Fibroblast of lung (primary cell): ENCODE results near the gene SLC1A4.

Experiments used
- EZH2 ChIP-seq: IDR thresholded peaks from 2 replicates; pipeline ENCODE4 v1.5.1; 2012; ENCODE audit warnings: low read length, control low read depth, mild to moderate bottlenecking; ENCODE audit errors: missing control alignments
- TF ChIP-seq, protein P1 (sequence below), 2 donors: IDR thresholded peaks in 1 of 2; conservative IDR thresholded peaks in 1 of 2; 1 replicate in 1 of 2; 2 replicates in 1 of 2; pipeline ENCODE4 v1.5.1; 2011 to 2012; ENCODE audit warnings: low read length in 2 of 2, control low read depth in 1 of 2, inconsistent platforms in 1 of 2, low read depth in 1 of 2, mild to moderate bottlenecking in 1 of 2

DNA sequence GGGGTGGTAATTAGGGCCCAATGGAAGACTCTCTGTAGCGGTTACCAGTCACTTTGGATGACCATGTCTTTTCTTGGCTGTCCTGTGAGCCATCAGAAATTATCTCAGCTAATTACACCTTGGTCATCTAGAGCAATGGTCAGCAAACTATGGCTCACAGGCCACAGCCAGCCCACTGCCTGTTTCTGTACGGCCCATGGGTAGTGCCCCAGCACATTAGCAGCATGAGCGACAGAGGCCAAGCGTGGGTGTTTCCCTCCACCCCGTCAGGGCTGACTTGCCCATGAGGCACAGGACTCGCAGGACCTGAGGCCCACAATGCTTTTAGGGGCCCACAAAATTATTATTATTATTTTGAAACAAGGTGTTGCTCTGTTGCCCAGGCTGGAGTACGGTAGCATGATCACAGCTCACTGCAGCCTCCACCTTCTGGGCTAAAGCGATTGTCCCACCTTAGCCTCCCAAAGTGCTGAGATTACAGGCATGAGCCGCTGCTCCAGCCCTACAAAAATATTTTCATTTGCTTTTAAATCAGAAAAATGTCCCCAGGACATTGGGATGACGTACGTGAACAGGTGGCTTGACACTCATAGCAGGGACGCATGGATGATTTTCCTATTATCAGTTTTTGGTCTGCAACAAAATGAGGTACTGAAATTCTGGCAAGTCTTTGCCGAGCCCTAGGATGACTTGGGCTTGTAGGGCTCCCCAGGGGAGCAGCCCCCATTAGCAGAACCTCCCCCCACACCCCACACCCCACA lies 37.7 kb downstream of the SLC1A4 start:
- TF ChIP-seq, protein P1, sequence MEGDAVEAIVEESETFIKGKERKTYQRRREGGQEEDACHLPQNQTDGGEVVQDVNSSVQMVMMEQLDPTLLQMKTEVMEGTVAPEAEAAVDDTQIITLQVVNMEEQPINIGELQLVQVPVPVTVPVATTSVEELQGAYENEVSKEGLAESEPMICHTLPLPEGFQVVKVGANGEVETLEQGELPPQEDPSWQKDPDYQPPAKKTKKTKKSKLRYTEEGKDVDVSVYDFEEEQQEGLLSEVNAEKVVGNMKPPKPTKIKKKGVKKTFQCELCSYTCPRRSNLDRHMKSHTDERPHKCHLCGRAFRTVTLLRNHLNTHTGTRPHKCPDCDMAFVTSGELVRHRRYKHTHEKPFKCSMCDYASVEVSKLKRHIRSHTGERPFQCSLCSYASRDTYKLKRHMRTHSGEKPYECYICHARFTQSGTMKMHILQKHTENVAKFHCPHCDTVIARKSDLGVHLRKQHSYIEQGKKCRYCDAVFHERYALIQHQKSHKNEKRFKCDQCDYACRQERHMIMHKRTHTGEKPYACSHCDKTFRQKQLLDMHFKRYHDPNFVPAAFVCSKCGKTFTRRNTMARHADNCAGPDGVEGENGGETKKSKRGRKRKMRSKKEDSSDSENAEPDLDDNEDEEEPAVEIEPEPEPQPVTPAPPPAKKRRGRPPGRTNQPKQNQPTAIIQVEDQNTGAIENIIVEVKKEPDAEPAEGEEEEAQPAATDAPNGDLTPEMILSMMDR (conservative IDR thresholded peaks at IDR 0.05 in 1 of 2, IDR thresholded peaks at IDR 0.05 in 1 of 2; ENCODE audit: low read depth in 1 of 2, low read length in 2 of 2) = no peak
- no peak for TF ChIP-seq EZH2
